ENCODE measurements around the gene VIPR1. TPM values are rescaled to one million over a fixed set of nuclear protein-coding genes. Genes with fewer than 3 reads are reported as not detected.

Gene VIPR1, protein sequence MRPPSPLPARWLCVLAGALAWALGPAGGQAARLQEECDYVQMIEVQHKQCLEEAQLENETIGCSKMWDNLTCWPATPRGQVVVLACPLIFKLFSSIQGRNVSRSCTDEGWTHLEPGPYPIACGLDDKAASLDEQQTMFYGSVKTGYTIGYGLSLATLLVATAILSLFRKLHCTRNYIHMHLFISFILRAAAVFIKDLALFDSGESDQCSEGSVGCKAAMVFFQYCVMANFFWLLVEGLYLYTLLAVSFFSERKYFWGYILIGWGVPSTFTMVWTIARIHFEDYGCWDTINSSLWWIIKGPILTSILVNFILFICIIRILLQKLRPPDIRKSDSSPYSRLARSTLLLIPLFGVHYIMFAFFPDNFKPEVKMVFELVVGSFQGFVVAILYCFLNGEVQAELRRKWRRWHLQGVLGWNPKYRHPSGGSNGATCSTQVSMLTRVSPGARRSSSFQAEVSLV
- total RNA-seq = not detected in 2 replicates

DNA sequence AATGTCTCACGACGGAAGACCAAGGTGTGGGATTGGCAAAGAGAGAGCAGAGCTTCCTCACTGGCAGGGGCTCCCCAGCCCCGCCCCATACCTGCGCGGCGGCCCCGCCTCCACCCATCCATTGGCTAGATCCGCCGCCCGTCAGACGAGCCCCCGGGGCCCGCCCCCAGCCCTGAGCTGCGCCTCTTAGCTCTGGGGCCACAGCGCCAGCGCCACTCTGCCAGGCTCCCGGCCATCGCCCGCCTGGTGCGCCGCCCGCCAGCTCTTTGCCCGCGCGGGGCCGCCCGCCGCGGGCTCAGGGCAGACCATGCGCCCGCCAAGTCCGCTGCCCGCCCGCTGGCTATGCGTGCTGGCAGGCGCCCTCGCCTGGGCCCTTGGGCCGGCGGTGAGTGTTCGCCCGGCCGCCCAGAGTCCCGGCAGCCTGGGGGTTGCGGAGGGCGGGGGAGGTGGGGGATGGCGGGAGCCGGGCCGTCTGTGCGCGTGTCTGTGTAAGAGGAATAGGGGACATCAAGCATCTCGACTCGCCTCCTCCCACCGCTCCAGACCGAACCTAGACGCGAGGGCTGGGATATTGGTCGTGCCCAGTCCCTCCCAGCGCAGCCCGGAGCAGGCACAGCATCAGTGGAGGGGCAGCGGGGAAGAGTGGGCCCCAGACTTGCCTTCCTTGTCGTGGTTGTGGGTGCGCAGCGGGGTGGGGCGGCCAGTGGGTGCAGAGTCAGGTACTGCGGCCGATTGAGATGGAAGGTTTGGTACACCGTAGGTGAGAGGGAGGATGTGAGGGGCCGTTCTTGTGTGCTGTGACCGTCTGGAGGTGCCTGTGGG, at the start of gene VIPR1:
TSS of gene VIPR1 (plus strand) at position 215 of the 822 bp plus-strand sequence. CDS start at position 308, 93 bp downstream.

GRCh38 chr3:42581709-42582473, 79.4 kb downstream of the VIPR1 start, which contains the start of gene SEC22C:
SEC22C (minus strand) TSS chr3:42581967; CDS start chr3:42569046, 12,921 bp downstream.

Other genes starting within 250 kb of the VIPR1 start
- gene CCK, start 236.5 kb upstream of the VIPR1 start, total RNA-seq = 0.55 TPM in 1 of 2 replicates, not detected in the other
- not detected in 2 replicates for gene LYZL4, start 92.0 kb upstream of the VIPR1 start, total RNA-seq
- gene SEC22C, start 79.3 kb downstream of the VIPR1 start, total RNA-seq = 52.3 and 57.9 TPM in 2 replicates
- 13.3 and 15.7 TPM in 2 replicates for gene SS18L2, start 88.2 kb downstream of the VIPR1 start, total RNA-seq
- gene NKTR, start 98.0 kb downstream of the VIPR1 start, total RNA-seq = 60.9 and 76.0 TPM in 2 replicates
- 31.8 and 33.4 TPM in 2 replicates for gene ZBTB47, start 151.1 kb downstream of the VIPR1 start, total RNA-seq
- gene KLHL40, start 182.9 kb downstream of the VIPR1 start, total RNA-seq = not detected in 2 replicates
- gene HHATL, start 200.2 kb downstream of the VIPR1 start, total RNA-seq = not detected in 2 replicates

All from smooth muscle cell of the umbilical artery (primary cell).